Activated T-cell treated with anti-CD3 and anti-CD28 coated beads, Interleukin-2, amount 50 U/mL, for 72 hours (primary cell): Measurements from ENCODE around the gene CRISPLD2. TPM values are rescaled to one million over a fixed set of nuclear protein-coding genes. Genes with fewer than 3 reads are reported as not detected.

Experiments used
- ATAC-seq, 2 donors: fragments of 150-1000 bp; cut with Tn5 transposase; replicated peaks in 1 of 2; 2 replicates each; pipeline ENCODE4 v1.10.0; 2021; ENCODE audit warnings: moderate library complexity in 2 of 2, mild to moderate bottlenecking in 1 of 2
- DNase-seq, 2 donors: peaks; one replicate each; pipeline ENCODE4 v3.0.0; 2021 to 2022; ENCODE audit warnings: mixed read lengths in 1 of 2
- H3K27ac Mint-ChIP-seq: one replicate; pipeline ENCODE4 v1.8.0; 2022; ENCODE audit warnings: mild to moderate bottlenecking, moderate library complexity, mixed read lengths
- H3K27me3 Mint-ChIP-seq: one replicate; pipeline ENCODE4 v1.8.0; 2022; ENCODE audit warnings: low read depth, mixed read lengths
- H3K36me3 Mint-ChIP-seq, 2 donors: one replicate each; pipeline ENCODE4 v1.8.0; 2022; ENCODE audit warnings: mixed read lengths in 2 of 2, mild to moderate bottlenecking in 1 of 2; ENCODE audit not compliant: insufficient read depth in 2 of 2
- H3K4me1 Mint-ChIP-seq: one replicate; pipeline ENCODE4 v1.8.0; 2022; ENCODE audit warnings: low read depth, mixed read lengths
- H3K4me3 Mint-ChIP-seq, 2 donors: one replicate each; pipeline ENCODE4 v1.8.0; 2022; ENCODE audit warnings: mild to moderate bottlenecking in 2 of 2, mixed read lengths in 2 of 2, moderate library complexity in 2 of 2
- H3K9me3 Mint-ChIP-seq, 2 donors: one replicate each; pipeline ENCODE4 v1.8.0; 2022; ENCODE audit warnings: mixed read lengths in 2 of 2
- total RNA-seq, 2 donors: library from RNA; stranded (reverse); gene quantifications; one replicate each; pipeline ENCODE4 v1.2.3, GENCODE V29; 2022

The CRISPLD2 gene
- total RNA-seq, 2 donors from 2014 or later: 0.38 to 0.51 TPM

GRCh38 chr16:84884246-84884595 lies 64.4 kb downstream of the CRISPLD2 start:
- Mint-ChIP-seq H3K9me3 (no peaks in the 10 kb centered on the region), H3K4me1 (peaks cover 5% of the 10 kb centered on the region), H3K27ac (no peak overlapping the region), H3K27me3 (peaks cover 15% of the 10 kb centered on the region), H3K36me3 (peaks cover 0 to 2% of the 10 kb centered on the region in 2 donors), H3K4me3 (no peak overlapping the region)
- DNase-seq (no peak), ATAC-seq (no peak)

GRCh38 chr16:84884596-84885341 lies 65.0 kb downstream of the CRISPLD2 start:
- ATAC-seq (no peak), DNase-seq (no peak)
- no peak overlapping the region for H3K4me3 Mint-ChIP-seq
- H3K27ac Mint-ChIP-seq: no peak overlapping the region
- H3K27me3 Mint-ChIP-seq: peaks cover 15% of the 10 kb centered on the region
- peaks cover 5% of the 10 kb centered on the region for H3K4me1 Mint-ChIP-seq
- H3K36me3 Mint-ChIP-seq: peaks cover 0 to 2% of the 10 kb centered on the region in 2 donors
- no peaks in the 10 kb centered on the region for H3K9me3 Mint-ChIP-seq

- H3K9me3 Mint-ChIP-seq: no peaks in the 10 kb centered on the region
- peaks cover 5% of the 10 kb centered on the region for H3K4me1 Mint-ChIP-seq
- DNase-seq (no peak), ATAC-seq (no peak)
- no peak overlapping the region for H3K27ac Mint-ChIP-seq
- H3K36me3 Mint-ChIP-seq: peaks cover 0 to 2% of the 10 kb centered on the region in 2 donors
- H3K27me3 Mint-ChIP-seq: peaks cover 15% of the 10 kb centered on the region
- H3K4me3 Mint-ChIP-seq: no peak overlapping the region
These were observed 65.6 kb downstream of the CRISPLD2 start for GRCh38 chr16:84885342-84885910.

GRCh38 chr16:84886497-84887090 lies 66.8 kb downstream of the CRISPLD2 start:
- Mint-ChIP-seq H3K9me3 (no peaks in the 10 kb centered on the region), H3K27ac (no peak overlapping the region), H3K27me3 (peaks cover 11% of the 10 kb centered on the region), H3K4me3 (no peak overlapping the region), H3K4me1 (peaks cover 5% of the 10 kb centered on the region), H3K36me3 (peaks cover 0 to 2% of the 10 kb centered on the region in 2 donors)
- DNase-seq: no peak
- no peak for ATAC-seq

GRCh38 chr16:84887207-84887606 lies 67.4 kb downstream of the CRISPLD2 start:
- H3K27ac Mint-ChIP-seq: no peak overlapping the region
- no peak for ATAC-seq
- DNase-seq: no peak
- H3K9me3 Mint-ChIP-seq: no peaks in the 10 kb centered on the region
- peaks cover 6% of the 10 kb centered on the region for H3K27me3 Mint-ChIP-seq
- H3K4me1 Mint-ChIP-seq: peaks cover 5% of the 10 kb centered on the region
- H3K36me3 Mint-ChIP-seq: peaks cover 0 to 2% of the 10 kb centered on the region in 2 donors
- no peak overlapping the region for H3K4me3 Mint-ChIP-seq

GRCh38 chr16:84888450-84888849 lies 68.7 kb downstream of the CRISPLD2 start:
- DNase-seq: no peak
- H3K36me3 Mint-ChIP-seq: no peaks in the 10 kb centered on the region
- no peak overlapping the region for H3K27ac Mint-ChIP-seq
- peaks cover 6% of the 10 kb centered on the region for H3K27me3 Mint-ChIP-seq
- no peak overlapping the region for H3K4me3 Mint-ChIP-seq
- H3K4me1 Mint-ChIP-seq: peaks cover 5% of the 10 kb centered on the region
- no peaks in the 10 kb centered on the region for H3K9me3 Mint-ChIP-seq
- no peak for ATAC-seq

GRCh38 chr16:84889066-84889465 lies 69.3 kb downstream of the CRISPLD2 start:
- Mint-ChIP-seq H3K4me3 (no peak overlapping the region), H3K27ac (no peak overlapping the region), H3K9me3 (no peaks in the 10 kb centered on the region), H3K4me1 (peaks cover 5% of the 10 kb centered on the region), H3K27me3 (peaks cover 6% of the 10 kb centered on the region), H3K36me3 (no peaks in the 10 kb centered on the region)
- DNase-seq: no peak
- no peak for ATAC-seq

GRCh38 chr16:84890427-84890826 lies 70.6 kb downstream of the CRISPLD2 start:
- Mint-ChIP-seq H3K9me3 (no peaks in the 10 kb centered on the region), H3K27me3 (no peaks in the 10 kb centered on the region), H3K4me3 (no peak overlapping the region), H3K4me1 (no peaks in the 10 kb centered on the region), H3K27ac (no peak overlapping the region), H3K36me3 (no peaks in the 10 kb centered on the region)
- ATAC-seq (no peak), DNase-seq (no peak)

GRCh38 chr16:84891149-84891795 lies 71.5 kb downstream of the CRISPLD2 start:
- no peaks in the 10 kb centered on the region for H3K27me3 Mint-ChIP-seq

GRCh38 chr16:84892097-84892496 lies 72.3 kb downstream of the CRISPLD2 start:
- ATAC-seq: no peak

More at GRCh38 chr16:84891149-84891795, 71.5 kb downstream of the CRISPLD2 start:
- Mint-ChIP-seq H3K9me3 (no peaks in the 10 kb centered on the region), H3K4me3 (no peak overlapping the region), H3K27ac (no peak overlapping the region), H3K36me3 (no peaks in the 10 kb centered on the region), H3K4me1 (no peaks in the 10 kb centered on the region)
- DNase-seq (no peak), ATAC-seq (no peak)

GRCh38 chr16:84893467-84893848 lies 73.7 kb downstream of the CRISPLD2 start:
- Mint-ChIP-seq H3K27ac (no peak overlapping the region), H3K9me3 (no peaks in the 10 kb centered on the region), H3K36me3 (no peaks in the 10 kb centered on the region), H3K27me3 (peaks cover 7% of the 10 kb centered on the region), H3K4me1 (peaks cover 5% of the 10 kb centered on the region), H3K4me3 (no peak overlapping the region)
- ATAC-seq: no peak
- DNase-seq: no peak

More at GRCh38 chr16:84892097-84892496, 72.3 kb downstream of the CRISPLD2 start:
- Mint-ChIP-seq H3K27ac (no peak overlapping the region), H3K36me3 (no peaks in the 10 kb centered on the region), H3K9me3 (no peaks in the 10 kb centered on the region), H3K4me3 (no peak overlapping the region), H3K27me3 (no peaks in the 10 kb centered on the region), H3K4me1 (no peaks in the 10 kb centered on the region)
- no peak for DNase-seq

- Mint-ChIP-seq H3K27me3 (peaks cover 8% of the 10 kb centered on the region), H3K27ac (no peak overlapping the region), H3K4me1 (peaks cover 9% of the 10 kb centered on the region), H3K9me3 (no peaks in the 10 kb centered on the region), H3K36me3 (no peaks in the 10 kb centered on the region), H3K4me3 (no peak overlapping the region)
- DNase-seq (no peak), ATAC-seq (no peak)
These were observed 74.2 kb downstream of the CRISPLD2 start for GRCh38 chr16:84893849-84894599.

- Mint-ChIP-seq H3K4me3 (no peak overlapping the region), H3K4me1 (peaks cover 9% of the 10 kb centered on the region), H3K27ac (no peak overlapping the region), H3K27me3 (peaks cover 8% of the 10 kb centered on the region), H3K36me3 (no peaks in the 10 kb centered on the region), H3K9me3 (no peaks in the 10 kb centered on the region)
- ATAC-seq (no peak), DNase-seq (no peak)
These were observed 75.2 kb downstream of the CRISPLD2 start for GRCh38 chr16:84895016-84895415.
